CD4-positive, alpha-beta T cell treated with Interleukin-17A for 4 hours (primary cell): ENCODE results near the gene DHX36.

Experiments
- DNase-seq: peaks from one replicate; pipeline ENCODE4 v3.0.0-alpha.2; 2020; ENCODE audit warnings: mixed read lengths

Gene DHX36, protein sequence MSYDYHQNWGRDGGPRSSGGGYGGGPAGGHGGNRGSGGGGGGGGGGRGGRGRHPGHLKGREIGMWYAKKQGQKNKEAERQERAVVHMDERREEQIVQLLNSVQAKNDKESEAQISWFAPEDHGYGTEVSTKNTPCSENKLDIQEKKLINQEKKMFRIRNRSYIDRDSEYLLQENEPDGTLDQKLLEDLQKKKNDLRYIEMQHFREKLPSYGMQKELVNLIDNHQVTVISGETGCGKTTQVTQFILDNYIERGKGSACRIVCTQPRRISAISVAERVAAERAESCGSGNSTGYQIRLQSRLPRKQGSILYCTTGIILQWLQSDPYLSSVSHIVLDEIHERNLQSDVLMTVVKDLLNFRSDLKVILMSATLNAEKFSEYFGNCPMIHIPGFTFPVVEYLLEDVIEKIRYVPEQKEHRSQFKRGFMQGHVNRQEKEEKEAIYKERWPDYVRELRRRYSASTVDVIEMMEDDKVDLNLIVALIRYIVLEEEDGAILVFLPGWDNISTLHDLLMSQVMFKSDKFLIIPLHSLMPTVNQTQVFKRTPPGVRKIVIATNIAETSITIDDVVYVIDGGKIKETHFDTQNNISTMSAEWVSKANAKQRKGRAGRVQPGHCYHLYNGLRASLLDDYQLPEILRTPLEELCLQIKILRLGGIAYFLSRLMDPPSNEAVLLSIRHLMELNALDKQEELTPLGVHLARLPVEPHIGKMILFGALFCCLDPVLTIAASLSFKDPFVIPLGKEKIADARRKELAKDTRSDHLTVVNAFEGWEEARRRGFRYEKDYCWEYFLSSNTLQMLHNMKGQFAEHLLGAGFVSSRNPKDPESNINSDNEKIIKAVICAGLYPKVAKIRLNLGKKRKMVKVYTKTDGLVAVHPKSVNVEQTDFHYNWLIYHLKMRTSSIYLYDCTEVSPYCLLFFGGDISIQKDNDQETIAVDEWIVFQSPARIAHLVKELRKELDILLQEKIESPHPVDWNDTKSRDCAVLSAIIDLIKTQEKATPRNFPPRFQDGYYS

DNA sequence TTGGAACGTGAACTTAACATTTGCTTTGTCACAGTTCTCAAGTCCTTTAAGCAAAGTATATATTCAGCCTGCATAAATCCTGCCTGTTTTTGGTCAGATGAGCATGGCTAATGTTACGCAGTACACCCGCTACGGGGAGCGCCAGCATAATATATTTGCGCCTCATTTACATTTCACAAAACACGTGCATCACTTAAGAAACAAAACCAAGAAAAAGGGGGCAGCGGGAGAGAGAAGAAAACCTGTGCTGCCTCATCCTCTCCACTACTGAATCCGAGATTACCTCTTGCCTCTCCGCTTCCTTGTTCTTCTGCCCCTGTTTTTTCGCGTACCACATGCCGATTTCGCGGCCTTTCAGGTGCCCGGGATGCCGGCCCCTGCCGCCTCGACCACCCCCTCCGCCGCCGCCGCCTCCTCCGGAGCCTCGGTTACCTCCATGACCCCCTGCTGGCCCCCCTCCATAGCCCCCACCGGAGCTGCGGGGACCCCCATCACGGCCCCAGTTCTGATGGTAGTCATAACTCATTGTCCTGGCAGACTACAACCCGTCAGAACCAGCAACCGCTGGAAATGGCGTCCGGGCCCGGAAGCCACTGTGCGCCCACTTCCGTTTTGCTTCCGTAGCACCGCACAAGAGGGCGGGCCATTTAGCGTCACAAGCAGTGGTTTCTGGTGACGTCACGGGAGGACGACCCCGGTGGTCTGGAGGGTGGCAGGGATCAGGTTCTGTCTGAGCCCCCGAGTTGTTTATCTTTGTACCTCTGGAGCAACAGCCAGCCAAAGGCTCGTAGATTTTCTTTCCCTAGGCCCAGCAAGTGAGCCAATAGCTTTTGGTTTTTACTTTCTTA lies at the start of gene DHX36:
Gene DHX36, minus strand, starts transcription at position 597 of the 848 bp plus-strand sequence. Its CDS starts 71 bp downstream, at position 526.
- DNase-seq, result peak; percentile 89

DNA sequence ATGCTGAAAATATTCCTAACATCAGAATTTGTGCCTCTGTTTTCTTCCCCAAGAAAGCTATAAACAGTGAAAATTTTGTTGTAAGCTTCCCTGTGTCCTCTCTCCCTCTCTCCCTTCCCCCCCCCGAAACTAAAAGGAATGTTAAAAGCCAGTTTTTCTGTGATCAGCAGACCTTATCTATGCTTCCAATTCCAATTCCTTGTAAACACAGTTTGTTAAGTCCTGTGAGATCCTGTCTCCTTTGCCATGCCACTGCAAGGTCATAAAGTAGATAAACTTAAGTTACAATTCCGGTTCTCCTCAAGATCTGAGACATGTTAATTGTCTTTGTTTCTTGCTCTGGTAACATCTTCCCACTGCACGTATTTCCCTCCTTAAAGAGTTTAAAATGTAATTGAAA lies 42.9 kb upstream of the DHX36 start:
- DNase-seq, result no peak

DNA sequence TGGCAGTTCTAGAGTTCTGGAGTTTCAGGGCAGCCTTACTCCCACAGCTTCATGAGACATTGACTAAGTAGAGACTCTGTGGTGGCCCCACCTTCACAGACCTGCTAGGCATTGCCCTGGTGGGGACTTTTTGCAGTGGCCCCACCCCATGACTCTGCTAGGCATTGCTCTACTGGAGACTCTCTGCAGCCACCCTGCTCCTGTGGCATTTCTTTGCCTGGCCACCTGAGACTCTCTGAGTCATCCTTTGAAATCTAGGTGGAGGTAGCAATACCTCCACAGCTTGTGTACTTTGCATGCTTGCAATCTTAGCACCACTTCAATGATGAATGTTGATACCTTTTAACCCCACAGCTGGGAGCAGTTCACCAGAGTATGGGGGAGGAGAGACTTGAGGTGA lies 40.6 kb upstream of the DHX36 start:
- no peak for DNase-seq

DNA sequence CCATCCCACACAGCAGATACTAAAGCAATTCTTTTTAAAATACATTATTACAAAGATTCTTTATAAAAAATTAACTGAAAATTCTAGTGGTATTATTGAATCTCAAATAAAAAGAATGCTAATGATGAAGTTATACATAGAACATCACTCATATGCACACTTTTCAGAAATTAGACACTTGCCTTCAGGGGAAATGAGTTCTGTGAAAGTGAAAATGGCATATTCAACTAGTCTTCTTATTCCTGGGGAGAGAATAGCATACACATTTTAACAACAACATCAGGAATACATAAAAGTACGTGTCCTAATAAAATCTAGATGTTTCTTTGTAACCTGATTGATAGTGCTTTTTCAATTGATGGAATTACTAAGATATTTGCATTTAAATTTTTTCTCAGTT lies 36.8 kb upstream of the DHX36 start:
- DNase-seq, result no peak

DNA sequence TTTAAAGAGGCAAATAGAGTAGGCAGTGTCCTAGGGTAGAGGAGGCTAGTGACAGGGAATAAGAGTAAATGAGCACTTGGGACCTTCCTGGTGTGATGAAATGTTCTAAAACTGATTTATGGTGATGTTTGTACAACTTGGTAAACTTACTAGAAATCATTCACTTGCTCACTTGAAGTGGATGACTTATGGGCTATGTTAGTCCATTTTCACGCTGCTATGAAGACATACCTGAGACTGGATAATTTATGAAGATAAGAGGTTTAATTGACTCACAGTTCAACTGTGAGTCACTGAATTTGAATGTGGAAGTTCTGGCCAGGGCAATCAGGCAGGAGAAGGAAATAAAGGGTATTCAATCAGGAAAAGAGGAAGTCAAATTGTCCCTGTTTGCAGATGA lies 31.7 kb upstream of the DHX36 start:
- DNase-seq, result no peak

DNA sequence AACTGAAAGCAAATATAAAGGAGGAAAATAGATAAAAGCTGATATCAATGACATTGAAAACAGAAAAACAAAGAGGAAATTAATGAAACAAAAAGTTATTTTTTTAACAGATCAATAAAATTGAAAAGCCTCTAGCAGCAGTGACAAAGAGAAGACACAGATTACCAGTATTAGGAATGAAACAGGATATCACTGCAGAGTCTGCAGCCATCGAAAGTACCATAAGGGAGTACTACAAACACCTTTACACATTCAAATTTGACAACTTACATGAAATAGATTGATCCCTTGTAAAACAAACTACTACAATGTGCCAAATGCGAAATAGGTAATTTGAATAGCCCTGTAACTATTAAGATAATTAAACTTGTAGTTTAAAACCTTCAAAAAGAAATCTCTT lies 24.9 kb upstream of the DHX36 start:
- no peak for DNase-seq

DNA sequence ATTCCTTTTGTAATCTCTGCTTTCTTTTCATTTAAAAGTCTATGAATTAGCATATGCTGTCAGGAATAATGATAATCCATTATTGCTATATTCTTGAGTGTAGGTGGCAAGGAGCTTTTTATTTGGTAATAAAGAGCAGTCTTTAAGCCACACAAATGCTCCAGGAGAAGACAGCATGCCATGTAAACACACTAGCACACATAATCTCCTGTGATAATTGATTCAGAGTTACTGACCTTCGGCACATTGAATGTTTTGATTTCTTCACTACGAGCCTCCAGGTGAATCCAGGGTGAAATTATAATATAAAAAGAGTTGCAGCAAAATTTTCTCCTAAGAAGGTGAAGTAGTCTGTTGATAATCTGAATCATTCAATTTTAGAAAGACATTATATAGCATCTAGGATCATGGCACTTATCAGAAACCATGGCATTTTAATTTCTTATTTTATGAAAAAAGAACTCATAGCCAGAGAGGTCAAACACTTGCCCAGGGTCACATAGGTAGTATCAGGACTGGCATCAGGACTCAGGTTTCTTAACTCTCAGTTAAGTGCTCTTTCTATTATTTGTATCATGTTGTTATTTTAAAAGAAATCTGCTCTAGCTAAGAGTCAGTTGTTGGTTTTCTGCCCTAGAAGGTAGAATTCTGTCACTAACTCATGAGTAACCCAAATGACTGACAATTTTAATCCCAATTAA lies 21.3 kb upstream of the DHX36 start:
- no peak for DNase-seq

DNA sequence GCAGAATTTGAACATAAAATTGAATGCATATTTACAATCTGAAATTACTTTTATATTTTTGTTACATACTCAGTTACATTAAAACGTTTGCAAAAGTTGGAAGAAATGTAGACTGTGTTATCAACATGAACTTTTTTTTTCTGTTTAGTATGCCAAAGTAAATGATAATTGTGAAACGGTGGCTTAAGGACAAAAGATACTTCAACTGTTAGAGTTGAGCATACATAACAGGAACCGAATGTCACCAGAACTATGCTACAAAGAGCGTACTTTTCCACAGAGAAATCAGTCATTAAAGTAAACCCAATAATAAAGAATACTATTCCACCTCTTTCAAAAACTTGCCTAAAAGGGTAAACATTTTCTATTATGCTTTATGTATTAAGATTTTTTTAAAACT lies 14.3 kb upstream of the DHX36 start:
- DNase-seq, result no peak

DNA sequence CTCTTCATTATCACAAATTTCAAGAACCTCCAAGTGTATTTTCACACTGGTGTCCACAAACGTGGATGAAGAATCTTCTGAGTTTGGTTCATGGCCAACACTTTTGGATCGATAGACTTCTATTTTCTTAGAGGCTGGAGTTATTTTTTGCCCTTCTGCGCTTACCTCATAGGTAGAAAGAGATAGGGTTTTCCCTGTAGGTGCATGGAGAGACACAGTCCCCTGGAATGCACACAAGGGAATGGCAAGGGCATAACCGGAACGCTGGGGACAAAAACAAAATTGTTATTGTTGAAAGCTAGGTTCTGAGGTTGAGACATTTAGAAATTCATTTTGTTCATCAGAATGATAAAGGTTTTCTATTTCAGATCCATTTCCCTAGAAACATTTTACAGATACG lies 13.7 kb upstream of the DHX36 start:
- no peak for DNase-seq

DNA sequence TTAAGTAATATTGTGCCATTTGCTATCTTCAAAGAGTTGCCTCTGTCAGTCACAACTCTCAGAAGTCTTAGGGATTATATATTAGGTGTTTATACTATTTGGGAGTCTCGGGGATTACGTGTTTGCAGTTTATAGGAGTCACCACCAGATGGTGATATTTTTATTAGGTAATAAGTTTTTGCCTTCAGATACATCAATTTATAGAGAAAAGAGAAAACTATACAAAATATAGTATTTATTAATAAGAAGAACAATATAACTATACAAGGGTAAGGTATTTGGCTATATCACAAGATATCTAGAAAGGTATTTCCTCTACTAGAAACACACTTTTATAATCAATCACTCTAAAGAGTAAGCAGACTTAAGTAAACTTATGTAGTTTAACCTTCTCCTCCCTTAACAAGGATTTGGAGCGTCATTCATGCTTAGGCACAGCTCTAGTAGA lies 10.7 kb upstream of the DHX36 start:
- DNase-seq, result no peak

DNA sequence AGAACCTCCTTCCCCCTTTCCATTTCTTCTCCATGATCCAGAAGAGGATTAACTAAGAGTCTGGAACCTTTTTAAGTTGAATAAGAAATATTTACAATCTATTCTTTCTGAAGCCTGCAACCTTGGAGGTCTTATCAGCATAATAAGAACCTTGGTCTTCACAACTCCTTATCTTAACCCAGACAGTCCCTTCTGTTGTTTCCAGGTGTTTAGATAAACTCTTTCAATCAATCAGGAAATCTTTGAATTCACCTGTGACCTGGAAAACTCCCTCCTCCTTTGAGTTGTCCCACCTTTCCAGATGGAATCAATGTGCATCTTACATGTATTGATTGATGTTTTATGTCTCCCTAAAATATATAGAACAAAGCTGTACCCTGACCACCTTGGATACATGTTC lies 3.6 kb upstream of the DHX36 start:
- DNase-seq, result no peak

DNA sequence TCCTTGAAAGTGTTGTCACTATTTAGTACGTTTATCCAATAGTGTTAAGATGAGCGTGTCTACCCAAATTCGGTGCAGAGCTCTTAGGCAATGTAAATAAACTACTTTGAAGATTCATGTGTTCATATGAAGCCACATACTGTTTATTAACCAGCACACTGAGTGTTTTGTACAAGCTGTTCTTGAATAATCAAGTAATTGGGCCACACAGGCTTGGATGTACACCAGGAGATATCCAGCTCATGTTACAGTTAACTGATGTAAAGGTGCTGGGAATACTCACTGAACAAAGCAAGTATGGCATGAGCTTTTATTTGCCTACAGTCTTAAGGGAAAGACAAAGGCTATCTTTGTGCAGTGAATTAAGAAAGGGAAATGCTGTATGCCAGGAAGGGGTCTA lies 632 bp upstream of the DHX36 start:
- DNase-seq, result no peak

DNA sequence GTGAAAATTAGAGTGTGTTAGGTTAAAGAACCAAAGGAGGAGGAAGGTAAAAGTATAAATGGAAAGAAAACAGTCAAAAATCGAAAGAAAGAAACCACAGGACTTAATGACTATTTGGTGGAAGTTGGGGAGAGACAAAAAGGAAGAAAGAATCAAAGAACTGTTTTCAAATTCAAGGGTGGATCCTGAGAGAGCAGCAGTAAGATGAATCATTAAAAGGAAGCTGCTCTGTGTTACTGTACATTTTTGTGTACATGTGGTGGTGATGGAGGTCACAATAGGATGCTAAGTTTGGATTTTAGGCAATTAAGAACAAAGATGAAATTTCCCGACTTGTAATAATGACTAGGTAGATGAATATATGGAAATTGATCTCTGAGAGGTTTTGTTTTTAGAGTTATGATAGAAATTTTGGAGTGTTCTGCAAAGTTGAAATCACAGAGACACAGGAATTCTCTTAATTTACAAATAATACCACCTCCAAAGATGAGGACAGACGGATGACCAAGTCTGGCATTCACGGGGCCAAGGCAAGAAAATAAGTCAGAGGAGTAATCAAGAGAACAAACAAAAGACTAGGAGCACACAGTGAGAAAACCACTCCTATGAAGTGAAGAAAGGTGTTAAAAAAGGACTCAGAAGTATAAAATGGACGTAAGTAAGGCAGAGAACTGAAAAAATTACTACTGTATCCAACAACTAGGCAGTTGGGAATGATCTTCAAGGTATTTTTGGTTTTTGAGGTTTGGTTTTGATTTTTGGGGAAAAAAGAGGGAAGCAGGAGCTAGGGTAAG lies 7.1 kb downstream of the DHX36 start:
- no peak for DNase-seq

DNA sequence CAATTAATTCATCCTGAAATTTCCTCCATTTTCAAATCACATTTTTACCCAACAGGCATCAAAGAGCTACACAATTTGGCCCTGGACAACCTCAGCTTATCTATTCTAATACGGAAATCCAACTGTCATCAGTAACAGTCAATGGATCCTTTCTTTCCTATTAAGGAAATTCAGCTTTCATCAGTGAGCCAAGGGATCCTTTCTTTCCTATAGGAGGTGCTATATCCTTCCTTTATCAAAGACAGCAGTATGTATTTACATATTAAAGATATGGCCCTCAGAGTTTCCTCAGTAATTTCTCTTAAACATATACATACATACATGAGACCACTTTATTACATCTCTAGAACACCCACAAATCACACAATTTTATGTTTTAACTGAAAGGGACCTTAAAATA lies 10.1 kb downstream of the DHX36 start:
- no peak for DNase-seq

DNA sequence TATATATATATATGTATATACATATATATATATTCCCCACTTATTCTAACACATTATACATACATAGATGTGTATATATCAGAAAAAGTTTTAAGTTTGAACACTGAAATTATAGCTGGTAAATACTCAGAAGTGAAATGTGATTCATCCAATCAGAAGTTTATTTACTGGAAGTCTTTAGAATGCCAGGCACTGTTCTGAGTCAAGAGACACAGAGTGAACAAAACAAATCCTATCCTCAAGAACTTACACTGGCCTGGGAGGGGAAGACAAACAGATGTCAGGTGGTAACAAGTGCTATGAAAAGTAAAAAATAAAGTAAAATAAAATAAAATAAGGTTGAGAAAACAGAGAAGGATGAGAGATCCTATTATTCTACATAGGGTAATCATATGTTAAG lies 13.4 kb downstream of the DHX36 start:
- no peak for DNase-seq

DNA sequence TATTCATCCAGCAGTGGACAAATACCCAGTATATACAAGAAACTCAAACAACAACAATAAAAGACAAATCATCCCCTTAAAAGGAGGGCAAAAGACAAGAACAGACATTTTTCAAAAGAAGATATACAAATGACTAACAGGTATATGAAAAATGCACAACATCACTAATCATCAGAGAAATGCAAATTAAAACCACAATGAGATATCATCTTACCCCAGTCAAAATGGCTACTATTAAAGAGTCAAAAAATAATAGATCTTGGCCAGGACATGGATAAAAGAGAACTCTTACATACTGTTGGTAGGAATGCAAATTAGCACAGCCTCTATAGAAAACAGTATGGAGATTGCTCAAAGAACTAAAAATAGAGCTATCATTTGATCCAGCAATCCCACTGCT lies 16.9 kb downstream of the DHX36 start:
- no peak for DNase-seq

DNA sequence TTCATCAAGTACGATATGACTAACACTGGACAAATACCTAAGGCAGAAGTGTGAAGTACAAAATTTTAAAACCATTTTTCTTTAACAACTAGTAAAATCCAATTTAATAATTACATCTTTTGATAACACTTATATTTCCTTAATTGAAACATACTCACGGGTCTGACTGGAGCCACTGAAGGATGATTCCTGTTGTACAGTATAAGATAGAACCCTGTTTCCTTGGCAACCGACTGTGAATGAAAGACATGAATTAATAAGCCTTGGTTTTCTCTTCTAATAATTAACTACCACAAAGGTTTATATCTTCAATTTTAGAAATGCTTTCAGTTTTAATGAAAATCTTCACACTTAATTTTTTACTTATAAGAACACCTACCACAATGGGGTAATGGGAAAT lies 19.4 kb downstream of the DHX36 start:
- no peak for DNase-seq

DNA sequence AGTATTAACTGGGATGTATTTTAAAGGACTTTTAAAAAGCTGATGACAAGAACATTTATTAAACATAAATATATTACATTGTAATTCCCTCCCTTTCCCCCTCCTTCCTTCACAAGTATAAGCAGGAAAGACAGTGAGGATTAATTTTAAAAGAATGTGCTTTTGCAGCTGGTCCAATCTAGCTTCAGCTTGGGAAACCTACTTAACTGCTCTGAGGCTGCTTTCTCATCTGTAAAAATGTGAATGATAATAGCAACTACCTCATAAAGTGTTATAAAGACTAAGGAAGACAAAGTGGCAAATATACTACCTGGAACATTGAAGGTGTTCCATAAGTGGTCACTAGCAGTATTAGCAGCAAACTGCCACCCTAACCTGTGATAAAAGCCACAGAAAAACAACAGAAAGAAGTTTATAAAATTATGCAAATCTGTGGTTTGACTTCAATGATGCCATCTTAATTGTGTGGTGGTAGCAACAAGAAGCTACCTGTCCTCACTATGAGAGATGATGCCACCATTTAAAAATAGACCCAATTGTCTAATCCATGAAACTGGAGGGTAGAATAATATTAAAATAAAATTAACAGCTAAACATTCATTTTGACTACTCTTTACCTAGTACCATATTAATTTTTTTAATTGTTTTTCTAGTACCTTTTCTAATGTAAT lies 20.0 kb downstream of the DHX36 start:
- DNase-seq, result no peak

DNA sequence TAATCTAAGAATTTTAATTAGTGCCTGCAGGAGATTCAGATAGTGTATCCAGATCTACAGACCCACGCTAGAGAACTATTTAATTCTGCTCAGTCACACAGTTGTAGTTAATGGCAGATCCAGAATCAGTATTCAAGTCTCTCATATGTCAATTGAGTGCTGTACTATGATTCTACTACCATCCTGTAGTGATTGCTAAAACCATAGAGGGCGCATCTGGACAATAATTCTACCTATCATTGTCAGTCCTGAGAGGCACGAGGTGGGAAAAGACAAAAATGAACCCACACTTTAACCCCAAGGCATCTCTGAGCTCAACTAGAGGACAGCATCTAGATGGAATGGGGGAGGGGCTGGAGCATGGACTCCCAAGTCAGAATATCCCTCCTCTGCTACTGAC lies 22.7 kb downstream of the DHX36 start:
- no peak for DNase-seq

DNA sequence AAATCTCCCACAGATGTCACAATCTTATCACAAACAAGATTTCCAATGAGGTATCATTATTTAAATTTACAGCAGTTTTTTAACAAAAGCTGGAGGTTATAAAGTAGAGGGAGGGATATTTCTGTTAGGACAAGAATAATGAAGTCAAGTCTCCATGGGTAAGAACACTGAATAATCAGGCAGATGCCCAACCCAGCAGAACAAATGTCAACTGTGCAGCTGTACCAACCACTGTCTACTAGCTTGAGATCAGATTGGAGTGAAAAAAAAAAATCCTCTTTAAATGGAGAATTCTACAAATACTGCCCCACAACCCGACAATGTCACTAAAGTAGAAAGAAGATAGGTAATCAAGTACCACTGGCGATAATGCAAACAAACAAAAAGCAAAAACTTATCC lies 30.3 kb downstream of the DHX36 start:
- no peak for DNase-seq

DNA sequence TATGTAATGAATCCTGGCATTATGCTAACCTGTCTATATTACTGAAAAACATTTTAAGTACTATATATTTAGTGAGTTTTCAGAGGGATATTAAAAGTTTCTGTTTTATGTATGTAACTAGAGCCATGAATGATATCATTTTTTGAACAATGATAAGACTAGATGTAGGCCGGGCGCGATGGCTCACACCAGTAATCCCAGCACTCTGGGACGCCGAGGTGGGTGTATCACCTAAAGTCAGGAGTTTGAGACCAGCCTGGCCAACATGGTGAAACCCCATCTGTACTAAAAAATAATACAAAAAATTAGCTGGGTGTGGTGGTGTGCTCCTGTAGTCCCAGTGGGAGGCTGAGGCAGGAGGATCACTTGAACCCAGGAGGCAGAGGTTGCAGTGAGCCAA lies 34.1 kb downstream of the DHX36 start:
- no peak for DNase-seq
